Occipital lobe (tissue), 2 donors: ENCODE data around the gene IFT122. TPM values are rescaled to one million over a fixed set of nuclear protein-coding genes. Genes with fewer than 3 reads are reported as not detected.

ENCODE experiments used
- small RNA-seq: library from RNA; depleted of rRNA; stranded (forward); fragments of <200 nt; gene quantifications from one replicate; pipeline ENCODE3, GENCODE V24; 2014
- total RNA-seq: library from RNA; depleted of rRNA; stranded (reverse); fragments of >200 nt; gene quantifications from one replicate; pipeline ENCODE4 v1.2.3, GENCODE V29; 2014

Gene IFT122
- total RNA-seq, 1 donor from 2014 or later = 23.7 TPM

Small RNAs within 50 kb of the gene (small RNA-seq; reads per million reads assigned to genes)
- gene SNORA7B = 119 reads per million, percentile 96 among the genes with 10 or more reads in this experiment

Other genes with a start within 250 kb of the IFT122 start
- gene COPG1, start 190.6 kb upstream of the IFT122 start, total RNA-seq = 117 TPM
- 17.0 TPM for gene HMCES, start 161.4 kb upstream of the IFT122 start, total RNA-seq
- 0.16 TPM for gene EFCAB12, start 11.6 kb upstream of the IFT122 start, total RNA-seq
- 29.0 TPM for gene MBD4, start 276 bp upstream of the IFT122 start, total RNA-seq
- gene RHO, start 88.4 kb downstream of the IFT122 start, total RNA-seq = not detected
- gene H1-8, start 103.0 kb downstream of the IFT122 start, total RNA-seq = not detected
- gene PLXND1, start 166.5 kb downstream of the IFT122 start, total RNA-seq = 14.3 TPM